H9 (cell line): ENCODE measurements around the gene ST6GALNAC5. TPM values are rescaled to one million over a fixed set of nuclear protein-coding genes. Genes with fewer than 3 reads are reported as not detected.

ENCODE experiments used
- DNase-seq: peaks from one replicate; pipeline ENCODE4 v3.0.0-alpha.2; 2017
- H2AFZ ChIP-seq: one replicate; pipeline ENCODE4 v1.6.1; 2013; ENCODE audit warnings: mild to moderate bottlenecking, low read length, control low read depth, moderate library complexity
- H2AK5ac ChIP-seq: 2 replicates; pipeline ENCODE4 v1.6.1; 2013; ENCODE audit warnings: low read length, control low read depth, mixed read lengths; ENCODE audit not compliant: insufficient read length
- H2BK120ac ChIP-seq: one replicate; pipeline ENCODE4 v1.6.1; 2013; ENCODE audit warnings: low read depth, mild to moderate bottlenecking, low read length, control low read depth, inconsistent platforms; ENCODE audit not compliant: poor library complexity, severe bottlenecking
- H2BK12ac ChIP-seq: 2 replicates; pipeline ENCODE4 v1.6.1; 2013; ENCODE audit warnings: low read length, control low read depth, mixed read lengths, low read depth; ENCODE audit not compliant: insufficient read length
- H2BK15ac ChIP-seq: 2 replicates; pipeline ENCODE4 v1.6.1; 2013; ENCODE audit warnings: low read depth, low read length, control low read depth
- H2BK20ac ChIP-seq: one replicate; pipeline ENCODE4 v1.6.1; 2013; ENCODE audit warnings: low read depth, mild to moderate bottlenecking, low read length, control low read depth, inconsistent platforms; ENCODE audit not compliant: poor library complexity, severe bottlenecking
- H2BK5ac ChIP-seq: 2 replicates; pipeline ENCODE4 v1.6.1; 2013; ENCODE audit warnings: low read length, control low read depth, mixed read lengths; ENCODE audit not compliant: insufficient read length
- H3K14ac ChIP-seq: 2 replicates; pipeline ENCODE4 v1.6.1; 2013; ENCODE audit warnings: low read length, control low read depth; ENCODE audit not compliant: insufficient read depth
- H3K18ac ChIP-seq: 2 replicates; pipeline ENCODE4 v1.6.1; 2013; ENCODE audit warnings: low read depth, mild to moderate bottlenecking, mixed read lengths, low read length, control low read depth; ENCODE audit not compliant: insufficient read length
- H3K23ac ChIP-seq: 2 replicates; pipeline ENCODE4 v1.6.1; 2013; ENCODE audit warnings: low read length, control low read depth, mixed read lengths, low read depth; ENCODE audit not compliant: insufficient read length
- H3K23me2 ChIP-seq: 2 replicates; pipeline ENCODE4 v1.6.1; 2013; ENCODE audit warnings: low read depth, mild to moderate bottlenecking, mixed read lengths, low read length, control low read depth; ENCODE audit not compliant: insufficient read length, poor library complexity, severe bottlenecking
- H3K27ac ChIP-seq: 2 replicates; pipeline ENCODE4 v1.5.1; 2013; ENCODE audit warnings: low read length, control low read depth, mixed read lengths, low read depth; ENCODE audit not compliant: insufficient read length
- H3K27me3 ChIP-seq: 2 replicates; pipeline ENCODE4 v1.6.1; 2013; ENCODE audit warnings: low read length, control low read depth, inconsistent platforms; ENCODE audit not compliant: insufficient read depth
- H3K4ac ChIP-seq: 2 replicates; pipeline ENCODE4 v1.6.1; 2013; ENCODE audit warnings: low read depth, mild to moderate bottlenecking, control low read depth, inconsistent platforms, low read length, moderate library complexity
- H3K4me1 ChIP-seq: 2 replicates; pipeline ENCODE4 v1.6.1; 2013; ENCODE audit warnings: low read length, control low read depth, inconsistent platforms; ENCODE audit not compliant: insufficient read depth
- H3K4me2 ChIP-seq: 2 replicates; pipeline ENCODE4 v1.6.1; 2013; ENCODE audit warnings: low read length, control low read depth, mixed read lengths; ENCODE audit not compliant: insufficient read length, insufficient read depth
- H3K56ac ChIP-seq: 2 replicates; pipeline ENCODE4 v1.6.1; 2013; ENCODE audit warnings: low read depth, mild to moderate bottlenecking, mixed read lengths, low read length, control low read depth; ENCODE audit not compliant: insufficient read length
- H3K79me1 ChIP-seq: 2 replicates; pipeline ENCODE4 v1.6.1; 2013; ENCODE audit warnings: low read depth, mild to moderate bottlenecking, moderate library complexity, low read length, control low read depth, inconsistent platforms; ENCODE audit not compliant: insufficient read depth, poor library complexity, severe bottlenecking
- H3K79me2 ChIP-seq: 2 replicates; pipeline ENCODE4 v1.6.1; 2013; ENCODE audit warnings: low read length, control low read depth, inconsistent platforms; ENCODE audit not compliant: insufficient read depth
- H3K9ac ChIP-seq: 2 replicates; pipeline ENCODE4 v1.6.1; 2013; ENCODE audit warnings: low read length, control low read depth, mixed read lengths; ENCODE audit not compliant: insufficient read length; ENCODE audit errors: extremely low read depth
- H3K9me3 ChIP-seq: one replicate; pipeline ENCODE4 v1.6.1; 2013; ENCODE audit warnings: low read depth, low read length, inconsistent platforms; ENCODE audit not compliant: control insufficient read depth
- H3T11ph ChIP-seq: one replicate; pipeline ENCODE4 v1.6.1; 2013; ENCODE audit warnings: mild to moderate bottlenecking, low read length, control low read depth, inconsistent platforms
- H4K20me1 ChIP-seq: one replicate; pipeline ENCODE4 v1.6.1; 2013; ENCODE audit not compliant: control insufficient read depth, insufficient read length, insufficient read depth
- H4K5ac ChIP-seq: 2 replicates; pipeline ENCODE4 v1.6.1; 2013; ENCODE audit warnings: low read depth, mild to moderate bottlenecking, mixed read lengths, low read length, control low read depth; ENCODE audit not compliant: insufficient read length
- H4K8ac ChIP-seq: replicated peaks from 2 replicates; pipeline ENCODE4 v1.6.1; 2013; ENCODE audit warnings: low read length, control low read depth, mixed read lengths, low read depth; ENCODE audit not compliant: insufficient read length
- H4K91ac ChIP-seq: 2 replicates; pipeline ENCODE4 v1.6.1; 2013; ENCODE audit warnings: low read depth, mild to moderate bottlenecking, moderate library complexity, mixed read lengths, low read length, control low read depth; ENCODE audit not compliant: insufficient read length
- H3K27ac Mint-ChIP-seq, 3 experiments: 2 replicates in 2 of 3; 3 replicates in 1 of 3; pipeline ENCODE4 v1.8.0; 2020 to 2021; ENCODE audit warnings: mixed read lengths in 3 of 3, mild to moderate bottlenecking in 1 of 3, moderate library complexity in 1 of 3
- H3K27me3 Mint-ChIP-seq: 2 replicates; pipeline ENCODE4 v1.8.0; 2021; ENCODE audit warnings: low read depth, mild to moderate bottlenecking, moderate library complexity, mixed read lengths
- H3K36me3 Mint-ChIP-seq, 3 experiments: 2 replicates in 2 of 3; 3 replicates in 1 of 3; pipeline ENCODE4 v1.8.0; 2020 to 2021; ENCODE audit warnings: low read depth in 3 of 3, mixed read lengths in 3 of 3; ENCODE audit not compliant: insufficient read depth in 1 of 3
- H3K4me1 Mint-ChIP-seq, 2 experiments: 2 replicates each; pipeline ENCODE4 v1.8.0; 2020; ENCODE audit warnings: mixed read lengths in 2 of 2
- H3K4me3 Mint-ChIP-seq, 2 experiments: 2 replicates in 1 of 2; 3 replicates in 1 of 2; pipeline ENCODE4 v1.8.0; 2020 to 2021; ENCODE audit warnings: mild to moderate bottlenecking in 2 of 2, mixed read lengths in 2 of 2, moderate library complexity in 1 of 2
- H3K9me3 Mint-ChIP-seq, 2 experiments: 2 replicates in 1 of 2; 3 replicates in 1 of 2; pipeline ENCODE4 v1.8.0; 2020; ENCODE audit warnings: mild to moderate bottlenecking in 2 of 2, mixed read lengths in 2 of 2, moderate library complexity in 1 of 2
- WGBS: extraction: QIAGEN DNeasy Blood & Tissue Kit; methylation state at CpG from one replicate; pipeline ENCODE4 v1.1.7; 2013; ENCODE audit warnings: missing lambda C conversion rate, low lambda C conversion rate, mixed read lengths; ENCODE audit not compliant: insufficient read length; ENCODE audit errors: extremely low coverage; 5-methylcytosine and 5-hydroxymethylcytosine counted together
- total RNA-seq: library from RNA; stranded (reverse); gene quantifications from 2 replicates; pipeline ENCODE4 v1.2.1, GENCODE V29; 2021
- TF ChIP-seq, protein P1 (sequence below): fragments of 200-600 bp; sonication (generic); conservative IDR thresholded peaks from 3 replicates; pipeline ENCODE4 v1.8.0; 2021; ENCODE audit warnings: antibody characterized with exemption, mild to moderate bottlenecking

Gene ST6GALNAC5
- total RNA-seq, 1 experiment from 2014 or later = 3.3 TPM

DNA sequence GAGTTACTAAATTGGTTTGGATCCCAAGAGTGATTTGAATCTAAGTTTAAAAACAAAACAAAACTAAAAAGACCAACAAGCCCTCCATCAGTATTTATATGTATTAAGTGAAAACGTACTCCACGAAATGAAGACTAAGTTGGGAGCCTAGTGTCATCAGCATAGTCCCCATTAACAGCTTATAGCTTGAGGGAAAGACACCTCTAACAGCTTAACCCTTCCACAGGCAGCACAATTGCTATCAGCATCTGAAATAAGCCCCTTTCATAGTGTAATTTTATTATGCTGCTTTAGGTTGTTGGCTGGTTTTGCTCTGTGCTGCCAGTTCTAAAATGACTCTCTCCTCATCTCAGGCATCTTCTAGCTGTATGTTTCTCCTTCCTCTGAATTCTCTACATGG is 25.8 kb upstream of the ST6GALNAC5 start:
- no peaks in the 10 kb centered on the region for H3K27me3 ChIP-seq
- no peaks in the 10 kb centered on the region for H3K23me2 ChIP-seq
- no peak overlapping the region for H2BK5ac ChIP-seq
- 0 out of 7 replicates have a peak overlapping the region, but pooled peaks of 1 of the 3 experiments have one; percentile 5 for H3K27ac Mint-ChIP-seq
- H2BK15ac ChIP-seq = no peak overlapping the region
- peaks cover 14 to 17% of the 10 kb centered on the region in 2 experiments for H3K4me1 Mint-ChIP-seq
- no peak overlapping the region for H3K56ac ChIP-seq
- TF ChIP-seq, protein P1, sequence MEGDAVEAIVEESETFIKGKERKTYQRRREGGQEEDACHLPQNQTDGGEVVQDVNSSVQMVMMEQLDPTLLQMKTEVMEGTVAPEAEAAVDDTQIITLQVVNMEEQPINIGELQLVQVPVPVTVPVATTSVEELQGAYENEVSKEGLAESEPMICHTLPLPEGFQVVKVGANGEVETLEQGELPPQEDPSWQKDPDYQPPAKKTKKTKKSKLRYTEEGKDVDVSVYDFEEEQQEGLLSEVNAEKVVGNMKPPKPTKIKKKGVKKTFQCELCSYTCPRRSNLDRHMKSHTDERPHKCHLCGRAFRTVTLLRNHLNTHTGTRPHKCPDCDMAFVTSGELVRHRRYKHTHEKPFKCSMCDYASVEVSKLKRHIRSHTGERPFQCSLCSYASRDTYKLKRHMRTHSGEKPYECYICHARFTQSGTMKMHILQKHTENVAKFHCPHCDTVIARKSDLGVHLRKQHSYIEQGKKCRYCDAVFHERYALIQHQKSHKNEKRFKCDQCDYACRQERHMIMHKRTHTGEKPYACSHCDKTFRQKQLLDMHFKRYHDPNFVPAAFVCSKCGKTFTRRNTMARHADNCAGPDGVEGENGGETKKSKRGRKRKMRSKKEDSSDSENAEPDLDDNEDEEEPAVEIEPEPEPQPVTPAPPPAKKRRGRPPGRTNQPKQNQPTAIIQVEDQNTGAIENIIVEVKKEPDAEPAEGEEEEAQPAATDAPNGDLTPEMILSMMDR = no peak
- no peak overlapping the region for H2AFZ ChIP-seq
- no peak overlapping the region for H2BK20ac ChIP-seq
- no peaks in the 10 kb centered on the region for H3K27me3 Mint-ChIP-seq
- no peak overlapping the region for H3K14ac ChIP-seq
- H4K8ac ChIP-seq = no peak overlapping the region
- no CpG with 5 or more reads among the region's 2 CpGs for WGBS
- no peak overlapping the region for H3K4me3 Mint-ChIP-seq
- no peaks in the 10 kb centered on the region for H3K79me1 ChIP-seq
- no peak overlapping the region for H2AK5ac ChIP-seq
- H3K4ac ChIP-seq = no peak overlapping the region
- H3K79me2 ChIP-seq = no peaks in the 10 kb centered on the region
- H3K4me2 ChIP-seq = no peak overlapping the region
- H3K4me1 ChIP-seq = peaks cover 6% of the 10 kb centered on the region; the same call in 1 of the 2 replicates
- H4K5ac ChIP-seq = no peak overlapping the region
- H4K20me1 ChIP-seq = no peaks in the 10 kb centered on the region
- peaks cover 4% of the 10 kb centered on the region in 2 experiments; a peak in 3 of 5 replicates for H3K9me3 Mint-ChIP-seq
- no peak overlapping the region for H2BK120ac ChIP-seq
- no peak overlapping the region for H3K9ac ChIP-seq
- no peak for DNase-seq
- no peaks in the 10 kb centered on the region for H3K36me3 Mint-ChIP-seq
- H4K91ac ChIP-seq = no peak overlapping the region
- no peak overlapping the region for H3K23ac ChIP-seq
- no peak overlapping the region for H3T11ph ChIP-seq
- no peak overlapping the region for H3K18ac ChIP-seq
- H3K27ac ChIP-seq = no peak overlapping the region
- no peaks in the 10 kb centered on the region for H3K9me3 ChIP-seq
- no peak overlapping the region for H2BK12ac ChIP-seq
